ENCODE data around the gene VPS13D.

The VPS13D gene

GRCh38 chr1:12229835-12230548 lies at the start of gene VPS13D:
TSS of gene VPS13D (plus strand) at chr1:12230030. CDS start at chr1:12234267, 4,237 bp downstream.
- ATAC-seq (peak; percentile 98), DNase-seq (peak; percentile 93)

- DNase-seq (no peak), ATAC-seq (no peak)
These were observed 49.5 kb upstream of the VPS13D start for GRCh38 chr1:12180315-12180714.

GRCh38 chr1:12180903-12181302 lies 48.9 kb upstream of the VPS13D start:
- no peak for DNase-seq
- no peak for ATAC-seq

- ATAC-seq (no peak), DNase-seq (no peak)
These were observed 48.3 kb upstream of the VPS13D start for GRCh38 chr1:12181568-12181967.

GRCh38 chr1:12182410-12182984 lies 47.3 kb upstream of the VPS13D start:
- no peak for ATAC-seq
- no peak for DNase-seq

GRCh38 chr1:12183095-12183794 lies 46.6 kb upstream of the VPS13D start:
- DNase-seq, result no peak
- no peak for ATAC-seq

GRCh38 chr1:12184008-12184681 lies 45.7 kb upstream of the VPS13D start:
- DNase-seq, result no peak
- no peak for ATAC-seq

GRCh38 chr1:12185036-12185917 lies 44.6 kb upstream of the VPS13D start:
- ATAC-seq (no peak), DNase-seq (no peak)

- ATAC-seq, result no peak
- no peak for DNase-seq
These were observed 43.7 kb upstream of the VPS13D start for GRCh38 chr1:12185918-12186678.

GRCh38 chr1:12186679-12186985 lies 43.2 kb upstream of the VPS13D start:
- DNase-seq (no peak), ATAC-seq (peak; percentile 36)

GRCh38 chr1:12188115-12188514 lies 41.7 kb upstream of the VPS13D start:
- DNase-seq (no peak), ATAC-seq (no peak)

GRCh38 chr1:12188657-12189327 lies 41.0 kb upstream of the VPS13D start:
- ATAC-seq (no peak), DNase-seq (no peak)

GRCh38 chr1:12189328-12189682 lies 40.5 kb upstream of the VPS13D start:
- ATAC-seq (no peak), DNase-seq (no peak)

- no peak for DNase-seq
- ATAC-seq, result no peak
These were observed 38.4 kb upstream of the VPS13D start for GRCh38 chr1:12191242-12192032.

- no peak for ATAC-seq
- no peak for DNase-seq
These were observed 35.1 kb upstream of the VPS13D start for GRCh38 chr1:12194666-12195216.

GRCh38 chr1:12195416-12195815 lies 34.4 kb upstream of the VPS13D start:
- ATAC-seq, result no peak
- no peak for DNase-seq

- no peak for DNase-seq
These were observed 33.0 kb upstream of the VPS13D start for GRCh38 chr1:12196641-12197482.

GRCh38 chr1:12197483-12197880 lies 32.3 kb upstream of the VPS13D start:
- ATAC-seq, result no peak
- no peak for DNase-seq

More at GRCh38 chr1:12196641-12197482, 33.0 kb upstream of the VPS13D start:
- ATAC-seq, result peak; percentile 45

- DNase-seq (no peak), ATAC-seq (no peak)
These were observed 29.6 kb upstream of the VPS13D start for GRCh38 chr1:12200208-12200607.
